Activated T-helper 1 cell treated with anti-CD3 and anti-CD28 coated beads, Interleukin-2, amount 50 U/mL, for 16 hours (primary cell): Measurements from ENCODE around the gene PSG5.
"Not testable (repeated sequence)": the region's sequence is repeated elsewhere in the genome, so short reads cannot be mapped to it uniquely, and the experiment has no call there.

Experiments
- DNase-seq, 2 donors: peaks; one replicate each; pipeline ENCODE4 v3.0.0-alpha.2; 2020; ENCODE audit warnings: low read depth in 1 of 2, low spot score in 1 of 2

Gene PSG5

GRCh38 chr19:43186311-43186935, at the start of gene PSG5:
PSG5 (minus strand) TSS chr19:43186536; CDS start chr19:43186405, 131 bp downstream.
- not testable (repeated sequence) for DNase-seq

GRCh38 chr19:43235686-43236085, 49.4 kb upstream of the PSG5 start:
- not testable (repeated sequence) for DNase-seq

- no peak for DNase-seq
Observed at GRCh38 chr19:43229315-43229714, 43.0 kb upstream of the PSG5 start.

- DNase-seq: not testable (repeated sequence)
Observed at GRCh38 chr19:43228730-43229129, 42.4 kb upstream of the PSG5 start.

- not testable (repeated sequence) for DNase-seq
Observed at GRCh38 chr19:43226986-43227385, 40.6 kb upstream of the PSG5 start.

GRCh38 chr19:43224855-43225253, 38.5 kb upstream of the PSG5 start:
- DNase-seq: no peak

GRCh38 chr19:43224201-43224854, 38.0 kb upstream of the PSG5 start:
- not testable (repeated sequence) for DNase-seq

- not testable (repeated sequence) for DNase-seq
Observed at GRCh38 chr19:43221891-43222290, 35.6 kb upstream of the PSG5 start.

- DNase-seq: not testable (repeated sequence)
Observed at GRCh38 chr19:43219136-43219535, 32.8 kb upstream of the PSG5 start.

GRCh38 chr19:43215881-43216280, 29.5 kb upstream of the PSG5 start:
- DNase-seq: not testable (repeated sequence)

- DNase-seq: no peak
Observed at GRCh38 chr19:43207991-43208390, 21.7 kb upstream of the PSG5 start.

GRCh38 chr19:43207174-43207573, 20.8 kb upstream of the PSG5 start:
- DNase-seq: not testable (repeated sequence)

- DNase-seq: not testable (repeated sequence)
Observed at GRCh38 chr19:43205471-43206105, 19.3 kb upstream of the PSG5 start, which contains the start of gene PSG4. PSG4 (minus strand) TSS chr19:43205638; CDS start chr19:43205536, 102 bp downstream.

- DNase-seq: not testable (repeated sequence)
Observed at GRCh38 chr19:43203611-43204010, 17.3 kb upstream of the PSG5 start.

- not testable (repeated sequence) for DNase-seq
Observed at GRCh38 chr19:43201891-43202290, 15.6 kb upstream of the PSG5 start.

- not testable (repeated sequence) for DNase-seq
Observed at GRCh38 chr19:43201337-43201801, 15.0 kb upstream of the PSG5 start.

GRCh38 chr19:43198686-43199419, 12.5 kb upstream of the PSG5 start:
- not testable (repeated sequence) for DNase-seq

- DNase-seq: not testable (repeated sequence)
Observed at GRCh38 chr19:43197666-43198397, 11.5 kb upstream of the PSG5 start.

- DNase-seq: not testable (repeated sequence)
Observed at GRCh38 chr19:43194397-43194796, 8.1 kb upstream of the PSG5 start.

GRCh38 chr19:43192381-43193155, 6.2 kb upstream of the PSG5 start:
- not testable (repeated sequence) for DNase-seq
